ENCODE measurements around the gene LCP1. TPM values are rescaled to one million over a fixed set of nuclear protein-coding genes. Genes with fewer than 3 reads are reported as not detected.

The LCP1 gene
- total RNA-seq, 1 donor from 2014 or later, result 8.4 TPM

GRCh38 chr13:46158222-46158621 is 23.8 kb downstream of the LCP1 start:
- no peaks in the 10 kb centered on the region for H4K20me1 ChIP-seq (ENCODE audit: insufficient read depth, low read length)
- H3K36me3 ChIP-seq (ENCODE audit: insufficient read depth, low read length), result no peaks in the 10 kb centered on the region
- Mint-ChIP-seq H3K27ac (ENCODE audit: unreplicated experiment) (no peak overlapping the region), H3K9me3 (ENCODE audit: unreplicated experiment) (no peaks in the 10 kb centered on the region), H3K4me1 (ENCODE audit: low read depth, unreplicated experiment) (no peaks in the 10 kb centered on the region), H3K27me3 (ENCODE audit: low read depth, unreplicated experiment) (no peaks in the 10 kb centered on the region), H3K36me3 (ENCODE audit: low read depth, unreplicated experiment) (no peaks in the 10 kb centered on the region), H3K4me3 (ENCODE audit: unreplicated experiment) (no peak overlapping the region)
- no peak overlapping the region for H3K4me3 ChIP-seq (ENCODE audit: insufficient read depth, low read depth, low read length)
- H2AFZ ChIP-seq (ENCODE audit: low read depth, low read length), result no peak overlapping the region
- H3K27me3 ChIP-seq (ENCODE audit: insufficient read depth, low read length), result no peaks in the 10 kb centered on the region
- H3K9me3 ChIP-seq (ENCODE audit: insufficient read depth, low read depth, low read length), result no peaks in the 10 kb centered on the region
- H3K27ac ChIP-seq (ENCODE audit: low read depth, low read length), result no peak overlapping the region
- no peaks in the 10 kb centered on the region for H3K79me2 ChIP-seq (ENCODE audit: insufficient read depth, low read length)
- FAIRE-seq (no peak), DNase-seq (ENCODE audit: low read depth) (no peak)
- no peaks in the 10 kb centered on the region for H3K4me1 ChIP-seq (ENCODE audit: insufficient read depth, low read length)
- no peak overlapping the region for H3K4me2 ChIP-seq (ENCODE audit: low read length)
- H3K9ac ChIP-seq (ENCODE audit: low read length), result no peak overlapping the region
- no peak for TF ChIP-seq EZH2 (IDR thresholded peaks at IDR 0.05; ENCODE audit: insufficient read depth, low read length)
- no peak for TF ChIP-seq CTCF (IDR thresholded peaks at IDR 0.05; ENCODE audit: insufficient read depth, low read depth, low read length)

GRCh38 chr13:46154136-46154801 is 27.7 kb downstream of the LCP1 start:
- no peaks in the 10 kb centered on the region for H3K36me3 Mint-ChIP-seq (ENCODE audit: low read depth, unreplicated experiment)
- no peak overlapping the region for H2AFZ ChIP-seq (ENCODE audit: low read depth, low read length)
- no peaks in the 10 kb centered on the region for H3K4me1 Mint-ChIP-seq (ENCODE audit: low read depth, unreplicated experiment)

More at GRCh38 chr13:46154136-46154801, 27.7 kb downstream of the LCP1 start:
- no peaks in the 10 kb centered on the region for H3K27me3 ChIP-seq (ENCODE audit: insufficient read depth, low read length)
- H3K36me3 ChIP-seq (ENCODE audit: insufficient read depth, low read length), result no peaks in the 10 kb centered on the region
- no peak for DNase-seq (ENCODE audit: low read depth)
- TF ChIP-seq EZH2 (IDR thresholded peaks at IDR 0.05; ENCODE audit: insufficient read depth, low read length) (no peak), CTCF (IDR thresholded peaks at IDR 0.05; ENCODE audit: insufficient read depth, low read depth, low read length) (no peak)
- Mint-ChIP-seq H3K4me3 (ENCODE audit: unreplicated experiment) (no peak overlapping the region), H3K27me3 (ENCODE audit: low read depth, unreplicated experiment) (no peaks in the 10 kb centered on the region), H3K27ac (ENCODE audit: unreplicated experiment) (no peak overlapping the region), H3K9me3 (ENCODE audit: unreplicated experiment) (no peaks in the 10 kb centered on the region)
- no peak for FAIRE-seq
- H3K4me3 ChIP-seq (ENCODE audit: insufficient read depth, low read depth, low read length), result no peak overlapping the region
- H3K79me2 ChIP-seq (ENCODE audit: insufficient read depth, low read length), result no peaks in the 10 kb centered on the region
- H3K4me1 ChIP-seq (ENCODE audit: insufficient read depth, low read length), result peaks cover 15% of the 10 kb centered on the region
- H3K9ac ChIP-seq (ENCODE audit: low read length), result no peak overlapping the region
- no peaks in the 10 kb centered on the region for H3K9me3 ChIP-seq (ENCODE audit: insufficient read depth, low read depth, low read length)
- H3K4me2 ChIP-seq (ENCODE audit: low read length), result no peak overlapping the region
- H3K27ac ChIP-seq (ENCODE audit: low read depth, low read length), result no peak overlapping the region
- no peaks in the 10 kb centered on the region for H4K20me1 ChIP-seq (ENCODE audit: insufficient read depth, low read length)
